GM19023 (cell line): ENCODE data around the gene PSPN.

Experiments used
- ATAC-seq: cut with Tn5 transposase; IDR thresholded peaks from one replicate; pipeline ENCODE4 v1.9.1; 2021; ENCODE audit warnings: mild to moderate bottlenecking, moderate library complexity; ENCODE audit not compliant: unreplicated experiment

Gene PSPN

GRCh38 chr19:6375411-6376010 is at the start of gene PSPN:
PSPN (minus strand) TSS chr19:6375933; CDS start chr19:6375849, 84 bp downstream.
- no peak for ATAC-seq

GRCh38 chr19:6424939-6425731 is 49.4 kb upstream of the PSPN start:
- peak; percentile 86 for ATAC-seq

GRCh38 chr19:6424195-6424938 is 48.6 kb upstream of the PSPN start, which contains the start of gene KHSRP:
KHSRP (minus strand) TSS chr19:6424811; CDS start chr19:6424701, 110 bp downstream.
- ATAC-seq, result no peak

GRCh38 chr19:6423499-6424194 is 47.9 kb upstream of the PSPN start:
- ATAC-seq, result no peak

DNA sequence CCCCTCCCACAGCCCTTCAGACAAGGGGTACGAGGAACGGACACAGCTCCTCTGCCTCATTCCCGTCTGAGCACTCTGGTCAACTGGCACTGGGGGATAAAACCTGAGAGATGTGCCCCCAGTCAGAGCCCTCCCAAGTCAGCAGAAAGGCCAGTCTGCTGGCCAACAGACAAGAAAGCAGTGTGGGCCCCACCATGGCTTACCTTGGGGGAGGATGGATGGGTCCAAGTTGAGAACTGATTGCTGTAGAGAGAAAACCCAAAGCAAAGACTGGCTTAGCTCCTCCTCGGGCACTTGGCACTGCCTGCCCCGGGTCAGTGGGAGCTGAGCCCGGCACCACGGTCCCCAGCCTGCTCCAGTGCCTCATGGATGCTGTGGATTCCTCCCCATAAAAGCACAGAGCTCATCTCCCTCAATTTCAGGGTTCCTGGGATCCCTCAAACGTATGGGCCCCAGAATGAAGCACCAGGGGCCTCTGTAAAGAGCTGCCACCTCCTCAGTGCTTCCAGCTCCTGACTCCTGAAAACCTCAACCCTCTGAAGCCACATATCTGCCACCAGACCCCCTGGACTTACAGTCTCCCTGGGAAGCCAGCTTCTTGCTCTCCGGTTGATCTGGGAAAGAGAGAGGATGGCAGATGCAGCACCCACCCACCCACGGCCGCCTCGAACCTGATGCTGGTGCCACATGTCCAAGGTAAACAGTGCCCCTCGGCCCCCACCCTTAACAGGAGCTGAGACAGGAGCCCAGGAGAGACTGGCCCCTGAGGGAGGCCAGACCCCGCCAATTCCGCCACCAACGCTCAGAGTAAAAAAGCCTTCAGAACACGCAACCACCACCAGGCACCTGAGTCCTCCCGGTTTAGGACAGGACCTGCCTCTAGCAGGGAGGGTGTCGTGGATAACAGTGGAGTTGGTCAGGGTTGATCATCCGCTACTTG is 45.6 kb upstream of the PSPN start:
- no peak for ATAC-seq

DNA sequence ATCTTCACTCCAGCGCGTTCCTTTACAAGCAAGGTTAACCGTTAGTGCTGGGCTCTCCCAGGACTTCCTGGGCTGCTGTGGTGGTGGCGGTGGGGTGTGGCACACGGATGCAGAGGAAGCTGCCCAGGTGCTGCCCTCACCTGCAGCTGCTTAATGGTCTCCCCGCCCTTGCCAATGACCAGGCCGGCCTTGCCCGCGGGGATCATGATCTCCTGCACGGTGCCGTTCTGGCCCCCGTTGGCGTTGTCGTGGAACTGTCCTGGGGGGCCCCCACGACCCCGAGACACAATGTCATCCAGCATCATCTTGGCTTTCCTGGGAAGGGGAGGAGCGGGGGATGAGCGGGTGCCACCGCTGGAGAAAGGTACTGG is 42.8 kb upstream of the PSPN start:
- no peak for ATAC-seq

GRCh38 chr19:6417713-6418561 is 42.2 kb upstream of the PSPN start:
- ATAC-seq, result no peak

DNA sequence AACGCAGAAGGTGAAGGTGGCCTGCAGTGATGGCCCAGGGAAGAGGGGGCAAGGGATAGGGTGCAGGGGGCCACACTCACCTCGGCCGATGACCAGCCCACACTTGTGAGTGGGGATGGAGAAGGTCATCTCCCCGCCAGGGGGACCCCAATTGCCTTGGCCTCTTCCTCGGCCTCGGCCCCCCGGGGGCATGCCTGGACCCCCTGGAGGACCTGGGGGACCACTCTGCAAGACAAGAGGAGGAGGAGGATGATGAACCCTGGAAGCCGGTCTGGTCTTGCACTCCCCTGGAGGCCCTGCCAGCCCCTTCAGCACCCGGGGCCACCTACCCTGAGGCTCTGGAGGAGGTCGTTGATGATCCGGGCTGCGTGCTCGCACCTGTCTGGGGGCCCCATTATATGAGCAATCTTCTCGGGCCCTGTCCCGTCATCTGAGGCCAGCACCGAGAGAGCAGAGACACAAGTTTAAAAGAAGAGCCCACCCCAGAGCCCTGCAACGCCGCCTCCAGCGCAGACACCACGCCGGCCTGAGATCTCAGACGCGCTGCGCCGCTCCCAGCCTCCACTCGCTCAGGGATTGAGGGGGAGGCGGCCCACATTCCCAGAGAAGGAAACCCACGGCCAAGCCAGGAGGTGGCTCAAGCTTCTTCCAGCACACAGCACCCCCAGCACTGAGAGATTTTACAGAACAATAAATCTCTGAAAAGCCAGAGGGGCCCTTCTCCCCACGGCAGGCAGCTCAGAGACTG is 41.1 kb upstream of the PSPN start:
- ATAC-seq, result no peak

DNA sequence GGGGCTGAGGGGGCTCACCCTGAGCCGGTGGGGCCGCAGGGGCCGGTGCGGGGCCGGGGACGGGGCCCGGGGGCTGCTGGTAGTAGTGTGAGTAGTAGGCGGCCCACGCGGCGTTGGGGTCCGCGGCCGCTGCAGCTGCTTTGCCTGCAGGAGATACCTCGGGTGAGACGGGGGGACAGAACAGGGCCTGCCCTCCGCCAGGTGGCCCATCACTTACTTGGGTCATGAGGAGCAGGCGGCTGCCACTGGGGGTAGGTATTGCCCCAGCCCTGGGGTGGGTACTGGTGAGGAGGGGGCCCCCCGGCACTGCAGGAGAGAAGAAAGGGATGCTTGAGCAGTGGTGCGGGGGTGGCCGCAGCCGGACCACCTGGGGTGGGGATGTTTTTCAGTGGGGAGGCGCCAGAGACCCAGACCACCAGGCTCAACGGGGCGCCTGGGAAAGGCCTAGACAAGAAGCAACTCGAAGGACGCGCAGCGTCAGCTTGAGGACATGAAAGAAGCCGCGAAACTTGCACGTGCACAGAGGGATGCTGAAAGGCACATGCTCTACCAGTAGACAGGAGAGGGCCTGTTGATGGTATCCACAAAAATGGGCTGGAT is 40.0 kb upstream of the PSPN start:
- ATAC-seq, result no peak

DNA sequence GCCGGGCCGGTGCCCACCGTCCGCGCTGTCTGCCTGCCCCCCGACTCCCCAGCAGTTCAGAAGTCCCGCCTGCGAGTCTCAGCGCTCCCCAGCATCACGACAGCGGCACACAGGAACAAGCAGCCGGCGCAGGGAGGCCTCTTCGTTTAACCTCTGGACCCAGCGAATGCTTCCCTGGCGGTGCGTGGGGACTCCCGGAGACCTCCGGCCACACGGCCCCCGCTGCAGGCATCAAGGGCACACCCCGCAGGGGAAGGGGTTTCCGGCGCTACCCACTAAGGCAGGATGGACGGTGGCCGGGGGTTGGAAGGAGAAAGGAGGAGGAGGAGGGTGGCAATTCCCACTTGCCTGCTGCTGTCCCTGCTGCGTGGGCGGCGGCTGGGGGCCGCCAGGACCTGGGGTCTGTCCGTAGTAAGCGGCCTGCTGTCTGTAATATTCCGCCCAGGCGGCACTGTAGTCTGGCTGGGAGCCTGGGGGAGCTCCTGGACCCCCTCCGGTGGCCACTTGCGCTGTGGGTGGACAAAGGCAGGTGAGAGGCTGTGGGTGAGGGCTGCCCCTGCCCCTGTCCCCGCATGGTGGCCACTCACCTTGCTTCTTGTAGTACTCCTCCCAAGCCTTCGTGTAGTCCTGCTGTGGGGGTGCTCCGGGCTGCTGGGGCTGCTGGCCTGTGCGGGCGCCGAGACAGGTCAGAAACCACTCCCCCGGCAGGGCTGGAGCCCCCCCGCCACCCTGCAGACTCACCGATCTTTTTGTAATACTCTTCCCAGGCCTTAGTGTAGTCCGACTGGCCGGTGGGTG is 39.3 kb upstream of the PSPN start:
- no peak for ATAC-seq

DNA sequence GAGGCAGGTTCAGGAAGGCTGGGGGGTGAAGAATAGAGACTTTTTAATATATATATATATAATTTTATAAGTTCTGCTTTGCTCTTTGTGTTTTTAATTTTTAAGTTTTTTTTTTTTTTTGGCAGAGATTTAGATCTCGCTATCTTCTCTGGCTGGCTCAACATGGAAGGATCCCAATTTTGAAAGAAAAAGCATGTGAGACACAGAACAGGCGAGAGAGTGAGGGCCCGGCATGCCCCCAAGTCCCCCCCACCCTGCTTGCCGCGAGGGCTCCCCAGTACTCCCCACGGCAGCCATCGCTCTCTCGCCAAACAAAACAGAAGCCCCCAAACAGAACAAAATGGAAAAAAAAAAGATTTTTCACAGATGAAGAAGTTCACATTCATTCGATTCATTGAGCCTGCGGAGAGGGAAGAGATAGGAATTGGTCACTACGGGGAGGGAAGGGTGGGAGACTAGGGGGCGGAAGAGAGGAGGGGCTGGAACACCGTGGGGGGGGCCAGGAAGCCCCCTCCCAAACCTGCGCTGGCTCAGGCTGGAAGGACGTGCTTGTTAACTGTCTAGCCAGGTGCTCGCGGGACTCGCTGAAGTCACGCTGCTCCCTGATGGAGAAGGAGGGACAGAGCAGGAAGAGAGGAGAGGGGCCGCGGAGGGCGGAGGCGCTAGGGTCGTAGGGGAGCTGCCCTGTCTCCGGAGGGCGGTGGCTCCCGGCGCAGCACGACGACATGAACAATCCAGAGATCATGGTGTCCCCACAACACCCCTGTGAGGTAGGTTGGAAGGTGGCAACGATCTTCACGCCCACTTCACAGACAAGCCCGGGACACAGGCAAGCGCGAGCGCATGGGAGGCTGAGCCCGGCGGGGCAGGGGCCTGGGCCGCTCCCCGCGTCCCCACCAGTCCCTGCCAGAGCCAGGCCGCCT is 38.2 kb upstream of the PSPN start:
- ATAC-seq, result no peak

DNA sequence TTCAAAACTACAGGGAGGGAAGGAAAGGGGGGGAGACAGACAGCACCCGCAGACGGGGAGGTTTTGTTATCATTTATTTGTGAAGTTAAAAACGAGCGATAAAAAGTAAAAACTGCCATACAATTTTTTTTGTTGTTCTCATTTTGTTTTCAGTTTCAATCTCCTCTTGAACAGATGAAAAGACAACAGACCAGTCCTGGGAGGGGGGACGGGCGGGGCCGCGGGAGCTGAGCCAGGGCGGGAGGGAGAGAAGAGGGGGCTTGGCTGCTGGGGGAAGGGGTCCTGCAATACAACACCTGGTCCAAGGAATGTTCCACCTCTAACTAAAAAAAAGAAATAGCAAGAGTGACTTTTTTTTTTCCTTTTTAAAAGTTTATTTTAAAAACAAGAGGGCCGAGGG is 37.6 kb upstream of the PSPN start:
- ATAC-seq, result no peak

DNA sequence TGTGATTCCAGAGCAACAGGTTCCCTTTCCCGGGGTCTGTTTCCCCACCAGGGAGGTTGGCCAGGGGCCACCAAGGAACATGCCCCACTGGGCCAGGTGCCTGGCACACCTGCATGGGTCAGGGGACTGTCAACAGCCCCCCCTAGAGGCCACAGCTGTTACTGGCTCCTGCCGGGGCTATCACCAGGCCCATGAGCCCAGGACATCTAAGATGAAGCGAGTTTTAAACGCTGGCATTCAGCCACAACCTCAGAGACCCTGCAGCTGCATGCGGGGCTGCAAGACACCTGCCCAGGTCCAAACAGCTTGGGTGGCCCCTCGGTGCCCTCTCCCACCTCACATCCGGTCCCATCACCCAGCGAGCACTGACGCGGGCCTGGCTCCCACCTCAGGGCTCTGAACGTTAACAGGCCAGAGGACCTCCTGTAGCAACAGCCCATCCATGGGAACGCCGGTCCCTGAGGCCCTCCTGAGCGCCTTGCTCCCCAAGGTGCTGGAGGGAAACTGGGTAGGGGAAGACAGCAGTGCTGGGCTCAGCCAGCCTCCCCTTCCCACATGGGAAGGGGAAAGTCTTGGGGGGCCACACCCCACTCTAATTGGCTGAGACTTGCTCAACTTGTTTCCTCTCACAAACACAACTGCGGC is 36.8 kb upstream of the PSPN start:
- ATAC-seq, result no peak

GRCh38 chr19:6412061-6412446 is 36.3 kb upstream of the PSPN start:
- ATAC-seq, result no peak

DNA sequence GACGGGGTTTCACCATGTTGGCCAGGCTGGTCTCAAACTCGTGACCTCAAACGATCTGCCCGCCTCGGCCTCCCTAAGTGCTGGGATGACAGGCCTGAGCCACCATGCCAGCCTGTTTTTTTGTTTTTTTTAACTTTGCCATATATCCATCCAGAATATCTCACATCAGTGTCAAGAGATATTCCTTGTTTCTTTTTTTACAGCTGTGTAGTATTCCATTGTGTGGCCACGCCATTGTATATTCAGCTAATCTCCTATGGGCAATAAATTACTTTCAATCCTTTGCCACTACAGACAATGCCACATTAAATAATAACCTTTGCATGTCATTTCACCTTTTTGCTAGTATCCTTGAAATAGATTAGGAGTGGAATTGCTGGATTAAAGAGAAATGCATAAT is 33.6 kb upstream of the PSPN start:
- no peak for ATAC-seq

GRCh38 chr19:6406401-6406800 is 30.7 kb upstream of the PSPN start:
- ATAC-seq, result no peak
